ENCODE measurements around the gene JUND. TPM values are rescaled to one million over a fixed set of nuclear protein-coding genes. Genes with fewer than 3 reads are reported as not detected.

The JUND gene
- polyA plus RNA-seq, 1 donor (not counting 4 experiments of a cell fraction or from before 2014, with no cell fraction given), result 17.2 TPM

DNA sequence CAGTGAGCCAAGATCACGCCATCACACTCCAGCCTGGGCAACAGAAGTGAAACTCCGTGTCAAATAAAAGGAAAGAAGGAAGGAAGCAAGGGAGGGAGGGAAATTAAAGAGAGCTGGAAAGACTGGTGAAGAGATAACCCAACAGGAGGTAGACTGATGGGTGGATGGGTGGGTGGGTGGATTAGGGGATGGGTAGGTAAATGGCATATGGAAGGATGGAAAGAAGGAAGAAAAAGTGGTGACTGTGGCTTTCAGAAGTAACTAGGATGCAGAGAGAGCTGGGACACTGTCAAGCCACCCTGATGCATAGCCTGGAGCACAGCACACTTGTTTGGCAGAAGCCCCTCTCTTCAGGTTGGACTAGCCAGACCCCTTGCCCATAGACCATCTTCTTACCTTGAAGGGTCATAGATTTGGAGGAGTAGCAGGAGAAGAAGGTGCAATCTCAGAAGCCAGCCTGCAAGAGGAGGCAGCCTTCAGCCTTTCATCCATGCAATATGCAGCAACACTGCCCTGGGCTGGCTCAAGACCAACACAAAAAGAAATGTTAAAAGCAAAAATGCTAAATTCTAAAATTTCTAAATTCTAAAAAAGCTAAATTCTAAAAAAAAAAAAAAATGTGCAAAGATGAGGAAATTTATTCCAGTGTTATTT lies 12.2 kb downstream of the JUND start:
- TF ChIP-seq, protein P1, sequence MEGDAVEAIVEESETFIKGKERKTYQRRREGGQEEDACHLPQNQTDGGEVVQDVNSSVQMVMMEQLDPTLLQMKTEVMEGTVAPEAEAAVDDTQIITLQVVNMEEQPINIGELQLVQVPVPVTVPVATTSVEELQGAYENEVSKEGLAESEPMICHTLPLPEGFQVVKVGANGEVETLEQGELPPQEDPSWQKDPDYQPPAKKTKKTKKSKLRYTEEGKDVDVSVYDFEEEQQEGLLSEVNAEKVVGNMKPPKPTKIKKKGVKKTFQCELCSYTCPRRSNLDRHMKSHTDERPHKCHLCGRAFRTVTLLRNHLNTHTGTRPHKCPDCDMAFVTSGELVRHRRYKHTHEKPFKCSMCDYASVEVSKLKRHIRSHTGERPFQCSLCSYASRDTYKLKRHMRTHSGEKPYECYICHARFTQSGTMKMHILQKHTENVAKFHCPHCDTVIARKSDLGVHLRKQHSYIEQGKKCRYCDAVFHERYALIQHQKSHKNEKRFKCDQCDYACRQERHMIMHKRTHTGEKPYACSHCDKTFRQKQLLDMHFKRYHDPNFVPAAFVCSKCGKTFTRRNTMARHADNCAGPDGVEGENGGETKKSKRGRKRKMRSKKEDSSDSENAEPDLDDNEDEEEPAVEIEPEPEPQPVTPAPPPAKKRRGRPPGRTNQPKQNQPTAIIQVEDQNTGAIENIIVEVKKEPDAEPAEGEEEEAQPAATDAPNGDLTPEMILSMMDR (optimal IDR thresholded peaks at IDR 0.05 in 1 of 3, IDR thresholded peaks at IDR 0.05 in 1 of 3, conservative IDR thresholded peaks at IDR 0.05 in 1 of 3; ENCODE audit: extremely low read depth in 1 of 3, insufficient read depth in 2 of 3, low read length in 3 of 3), result no peak
- no peak for TF ChIP-seq EZH2 (IDR thresholded peaks at IDR 0.05; ENCODE audit: low read length)
- FAIRE-seq, result no peak
- H3K27me3 ChIP-seq (ENCODE audit: control insufficient read depth, extremely low read depth, insufficient read depth, low read length), result no peaks in the 10 kb centered on the region

DNA sequence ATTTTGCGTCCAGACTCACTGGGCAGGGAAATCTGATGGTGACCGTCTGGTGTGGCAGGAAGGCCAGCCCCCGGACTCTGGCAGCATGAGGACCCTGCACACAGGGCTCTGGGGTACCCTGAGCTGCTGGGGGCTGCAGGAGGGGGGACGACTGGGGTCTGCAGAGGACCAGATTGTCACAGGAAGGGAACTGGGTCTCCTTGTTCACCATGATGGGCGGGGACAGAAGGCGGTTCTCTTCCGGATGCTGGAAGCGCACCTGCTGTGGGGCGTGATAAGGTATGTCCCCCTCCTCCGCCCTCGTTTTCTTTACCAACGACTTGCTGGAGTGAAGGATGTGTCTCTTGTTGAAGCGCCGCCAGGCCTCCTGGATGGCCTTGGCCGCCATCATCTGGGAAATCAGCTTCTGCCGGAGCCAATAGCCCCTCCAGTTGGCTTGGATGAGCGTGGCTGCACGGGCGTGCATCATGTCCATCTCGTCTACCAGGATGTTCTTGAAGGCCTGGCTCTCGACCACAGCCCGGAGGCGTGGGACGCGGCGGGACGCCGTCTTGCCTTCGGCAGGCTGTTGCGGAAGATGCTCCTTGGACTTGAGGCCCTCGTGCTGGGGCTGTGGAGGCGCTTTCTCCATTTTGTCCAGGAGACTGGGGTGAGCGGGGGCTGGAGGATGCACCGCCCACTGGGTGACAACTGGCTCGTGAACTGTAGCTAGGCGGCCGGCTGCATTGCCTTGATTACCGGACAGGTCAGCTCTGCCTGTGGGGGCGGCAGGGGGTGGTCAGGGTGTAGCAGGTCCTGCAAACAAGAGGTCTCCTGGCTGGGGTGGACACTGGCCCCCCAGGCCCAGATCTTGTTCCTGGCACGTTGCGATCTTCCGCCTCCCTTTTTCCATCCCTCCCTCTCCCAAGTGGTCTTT lies 14.4 kb downstream of the JUND start:
- H3K9me1 ChIP-seq (ENCODE audit: control insufficient read depth, extremely low read depth, insufficient read depth, low read length), result no peaks in the 10 kb centered on the region
- no peak for FAIRE-seq
- H4K20me1 ChIP-seq (ENCODE audit: control insufficient read depth, extremely low read depth, insufficient read depth, low read length), result no peaks in the 10 kb centered on the region
- H3K4me1 ChIP-seq (ENCODE audit: control insufficient read depth, extremely low read depth, insufficient read depth, low read length), result no peaks in the 10 kb centered on the region
- no peaks in the 10 kb centered on the region for H3K36me3 ChIP-seq (ENCODE audit: control insufficient read depth in 2 of 2, extremely low read depth in 1 of 2, insufficient read depth in 2 of 2, low read length in 2 of 2)
- no peaks in the 10 kb centered on the region for H3K27me3 ChIP-seq (ENCODE audit: control insufficient read depth, extremely low read depth, insufficient read depth, low read length)
- H2AFZ ChIP-seq (ENCODE audit: control insufficient read depth, low read length), result no peak overlapping the region
- TF ChIP-seq EZH2 (IDR thresholded peaks at IDR 0.05; ENCODE audit: low read length), result no peak
- TF ChIP-seq, protein P1 (optimal IDR thresholded peaks at IDR 0.05 in 1 of 3, IDR thresholded peaks at IDR 0.05 in 1 of 3, conservative IDR thresholded peaks at IDR 0.05 in 1 of 3; ENCODE audit: extremely low read depth in 1 of 3, insufficient read depth in 2 of 3, low read length in 3 of 3), result no peak
- dilution Hi-C loops (cut with MboI; ENCODE audit: extremely low pct_ligation_motif_present, low sequenced_read_pairs), result no loop called here
- DNase-seq (ENCODE audit: low read depth, low spot score), result no peak
- no peak overlapping the region for H3K4me3 ChIP-seq (ENCODE audit: control insufficient read depth in 2 of 3, extremely low read depth in 1 of 3, insufficient read depth in 2 of 3, low read depth in 1 of 3, low read length in 3 of 3)
- no peaks in the 10 kb centered on the region for H3K79me2 ChIP-seq (ENCODE audit: control insufficient read depth, insufficient read depth, low read length)
- H3K4me2 ChIP-seq (ENCODE audit: control insufficient read depth, extremely low read depth, insufficient read depth, low read depth, low read length), result no peak overlapping the region
- no peaks in the 10 kb centered on the region for H3K9me3 ChIP-seq (ENCODE audit: control insufficient read depth, low read depth, low read length)
- no peak overlapping the region for H3K9ac ChIP-seq (ENCODE audit: control insufficient read depth, extremely low read depth, insufficient read depth, low read length)
- no peak overlapping the region for H3K27ac ChIP-seq (ENCODE audit: control insufficient read depth, insufficient read depth, low read length)

More for the DNA sequence above, 12.2 kb downstream of the JUND start:
- Histone ChIP-seq H3K27ac (ENCODE audit: control insufficient read depth, insufficient read depth, low read length) (no peak overlapping the region), H3K4me3 (ENCODE audit: control insufficient read depth in 2 of 3, extremely low read depth in 1 of 3, insufficient read depth in 2 of 3, low read depth in 1 of 3, low read length in 3 of 3) (no peak overlapping the region), H3K36me3 (ENCODE audit: control insufficient read depth in 2 of 2, extremely low read depth in 1 of 2, insufficient read depth in 2 of 2, low read length in 2 of 2) (no peaks in the 10 kb centered on the region), H3K9ac (ENCODE audit: control insufficient read depth, extremely low read depth, insufficient read depth, low read length) (no peak overlapping the region), H3K9me1 (ENCODE audit: control insufficient read depth, extremely low read depth, insufficient read depth, low read length) (no peaks in the 10 kb centered on the region), H4K20me1 (ENCODE audit: control insufficient read depth, extremely low read depth, insufficient read depth, low read length) (no peaks in the 10 kb centered on the region), H3K79me2 (ENCODE audit: control insufficient read depth, insufficient read depth, low read length) (no peaks in the 10 kb centered on the region), H3K4me1 (ENCODE audit: control insufficient read depth, extremely low read depth, insufficient read depth, low read length) (no peaks in the 10 kb centered on the region), H3K9me3 (ENCODE audit: control insufficient read depth, low read depth, low read length) (no peaks in the 10 kb centered on the region), H2AFZ (ENCODE audit: control insufficient read depth, low read length) (no peak overlapping the region), H3K4me2 (ENCODE audit: control insufficient read depth, extremely low read depth, insufficient read depth, low read depth, low read length) (no peak overlapping the region)
- dilution Hi-C loops (cut with MboI; ENCODE audit: extremely low pct_ligation_motif_present, low sequenced_read_pairs), result no loop called here
- DNase-seq (ENCODE audit: low read depth, low spot score), result no peak
